Measurements from ENCODE around the gene GTF3C5.

GTF3C5 gene

DNA sequence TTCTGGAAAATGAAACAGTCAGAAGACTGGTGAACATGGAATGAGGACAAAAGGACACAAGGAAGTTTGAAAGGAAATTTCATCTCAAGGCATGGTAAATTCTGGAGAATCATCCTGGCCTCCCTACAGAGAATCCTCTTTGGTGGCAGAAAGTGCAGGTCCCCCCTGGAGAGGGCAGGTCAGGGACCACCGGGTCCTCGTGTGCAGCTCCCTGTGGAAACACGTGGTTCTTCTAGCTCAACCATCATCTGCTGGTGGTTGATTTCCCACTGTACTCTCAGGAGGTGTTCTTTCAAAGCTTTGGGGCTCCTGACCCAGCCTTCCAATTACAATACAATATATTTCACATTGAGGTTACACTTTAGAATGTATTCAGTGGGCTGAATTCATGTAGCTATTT lies 2.6 kb upstream of the GTF3C5 start:
- CTCF ChIA-PET: interaction anchor here (1.2 to 8.1 kb wide), 6 partner anchors 10 to 116 kb away, joined by 3 to 37 read pairs (median 3); no protein-coding TSS in a partner anchor
- POLR2A ChIA-PET: no interaction called here
- no peak for TF ChIP-seq CTCF (IDR thresholded peaks at IDR 0.05; ENCODE audit: control extremely low read depth, extremely low read depth, low read depth, missing control alignments)
- DNase-seq (ENCODE audit: extremely low spot score): no peak

DNA sequence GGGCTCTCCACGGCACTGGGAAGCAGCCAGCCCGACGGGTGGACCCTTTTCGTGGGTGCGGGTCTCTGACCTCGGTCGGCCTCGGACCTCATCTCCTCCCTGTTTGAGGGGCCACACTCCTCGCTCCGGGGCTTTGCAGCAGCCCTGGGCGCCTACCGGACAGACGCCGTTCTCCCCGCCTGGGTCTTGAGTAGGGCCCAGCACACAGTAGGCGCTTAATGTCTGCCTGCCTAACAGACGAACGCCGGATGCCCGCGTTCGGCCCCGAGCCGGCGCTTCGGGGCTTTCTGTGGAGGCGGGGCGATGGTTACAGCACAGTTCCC lies 842 bp upstream of the GTF3C5 start:
- POLR2A ChIA-PET: interaction anchor here (0.9 to 1.0 kb wide), 5 partner anchors 19 to 318 kb away, joined by 3 to 5 read pairs (median 3); partner anchors contain the start of genes MED22 and RPL7A
- no peak for DNase-seq (ENCODE audit: extremely low spot score)
- CTCF ChIA-PET: interaction anchor here (1.0 to 7.3 kb wide), 5 partner anchors 7 to 117 kb away, joined by 3 to 89 read pairs (median 5); no protein-coding TSS in a partner anchor
- TF ChIP-seq CTCF (IDR thresholded peaks at IDR 0.05; ENCODE audit: control extremely low read depth, extremely low read depth, low read depth, missing control alignments): no peak

- no peak for TF ChIP-seq CTCF (IDR thresholded peaks at IDR 0.05; ENCODE audit: control extremely low read depth, extremely low read depth, low read depth, missing control alignments)
- CTCF ChIA-PET: interaction anchor here (0.8 to 7.3 kb wide), 6 partner anchors 8 to 155 kb away, joined by 3 to 89 read pairs (median 6); no protein-coding TSS in a partner anchor
- no peak for DNase-seq (ENCODE audit: extremely low spot score)
- POLR2A ChIA-PET: interaction anchor here (0.7 to 0.9 kb wide), 2 partner anchors 13 to 119 kb away, joined by 3 read pairs; no protein-coding TSS in a partner anchor
Measured at GRCh38 chr9:133031130-133031422, 279 bp downstream of the GTF3C5 start.

- TF ChIP-seq CTCF (IDR thresholded peaks at IDR 0.05; ENCODE audit: control extremely low read depth, extremely low read depth, low read depth, missing control alignments): no peak
- ChIA-PET CTCF (interaction anchor here (0.8 to 7.3 kb wide), 7 partner anchors 9 to 155 kb away, joined by 3 to 89 read pairs (median 8); no protein-coding TSS in a partner anchor), POLR2A (interaction anchor here (0.7 kb wide), 1 partner anchor 14 kb away, joined by 3 read pairs; no protein-coding TSS in a partner anchor)
Measured at GRCh38 chr9:133031496-133031911, 707 bp downstream of the GTF3C5 start.

DNA sequence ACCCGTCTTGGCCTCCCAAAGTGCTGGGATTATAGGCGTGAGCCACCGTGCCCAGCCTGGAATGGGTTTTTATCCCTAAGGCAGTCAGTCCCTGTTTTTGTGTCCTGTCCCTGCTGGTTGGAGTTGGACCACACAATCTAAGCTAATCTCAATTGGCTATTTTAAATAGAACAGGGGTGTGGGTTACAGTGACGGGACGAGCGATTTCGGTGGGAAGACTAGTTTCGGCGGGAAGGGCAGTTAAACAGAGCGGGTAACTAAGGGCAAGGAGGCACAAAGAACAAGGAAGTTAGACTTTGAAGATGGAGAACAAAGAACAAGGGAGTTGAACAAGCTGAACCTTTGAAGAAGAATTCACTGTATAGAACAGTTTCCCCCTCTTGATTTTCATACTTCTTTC lies 1.4 kb downstream of the GTF3C5 start:
- no peak for DNase-seq (ENCODE audit: extremely low spot score)
- ChIA-PET POLR2A (no interaction called here), CTCF (interaction anchor here (1.1 to 7.3 kb wide), 5 partner anchors 9 to 130 kb away, joined by 3 to 89 read pairs (median 13); no protein-coding TSS in a partner anchor)
- TF ChIP-seq CTCF (IDR thresholded peaks at IDR 0.05; ENCODE audit: control extremely low read depth, extremely low read depth, low read depth, missing control alignments): no peak

More at GRCh38 chr9:133031496-133031911, 707 bp downstream of the GTF3C5 start:
- no peak for DNase-seq (ENCODE audit: extremely low spot score)

DNA sequence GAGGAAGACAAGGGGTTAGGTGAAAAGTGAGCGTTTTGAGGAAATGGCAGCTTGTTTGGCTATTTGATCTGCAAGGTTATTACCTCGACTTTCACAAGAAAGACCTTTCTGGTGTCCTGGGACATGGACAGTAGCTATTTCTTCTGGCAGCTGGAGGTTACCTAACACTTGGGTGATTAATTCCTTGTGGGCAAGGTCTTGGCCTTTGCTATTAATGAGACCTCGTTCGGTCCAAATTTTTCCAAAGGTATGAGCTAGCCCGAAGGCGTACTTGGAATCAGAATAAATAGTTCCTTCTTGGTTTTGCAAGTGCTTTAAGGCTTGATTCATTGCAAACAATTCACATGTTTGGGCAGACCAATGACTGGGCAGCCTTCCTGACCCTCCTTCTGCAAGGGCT lies 4.9 kb downstream of the GTF3C5 start:
- ChIA-PET POLR2A (no interaction called here), CTCF (interaction anchor here (1.5 to 7.3 kb wide), 5 partner anchors 10 to 111 kb away, joined by 3 to 89 read pairs (median 6); no protein-coding TSS in a partner anchor)
- TF ChIP-seq CTCF (IDR thresholded peaks at IDR 0.05; ENCODE audit: control extremely low read depth, extremely low read depth, low read depth, missing control alignments): no peak
- no peak for DNase-seq (ENCODE audit: extremely low spot score)
